ENCODE results near the gene ITGB4.

DNA sequence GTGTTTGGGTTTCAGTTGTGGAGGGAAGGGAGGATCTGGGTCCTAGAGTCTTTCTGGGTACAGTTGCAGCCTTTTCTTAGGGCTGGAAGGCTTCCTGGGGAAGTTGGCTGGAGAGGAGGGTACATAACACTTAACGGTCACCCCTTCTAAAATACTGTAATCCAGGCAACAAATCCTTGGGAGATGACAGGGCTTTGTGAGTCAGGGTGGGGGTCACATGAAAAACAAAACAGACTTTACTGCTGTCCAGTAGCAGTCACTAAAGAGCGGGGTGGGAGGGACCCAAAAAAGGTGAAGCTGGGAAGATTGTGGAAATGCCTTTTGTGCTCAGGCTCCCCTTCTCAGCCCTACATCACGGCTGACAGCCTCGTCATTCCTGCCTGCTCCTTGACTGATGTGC lies 47.8 kb upstream of the ITGB4 start:
- TF ChIP-seq, protein P1, sequence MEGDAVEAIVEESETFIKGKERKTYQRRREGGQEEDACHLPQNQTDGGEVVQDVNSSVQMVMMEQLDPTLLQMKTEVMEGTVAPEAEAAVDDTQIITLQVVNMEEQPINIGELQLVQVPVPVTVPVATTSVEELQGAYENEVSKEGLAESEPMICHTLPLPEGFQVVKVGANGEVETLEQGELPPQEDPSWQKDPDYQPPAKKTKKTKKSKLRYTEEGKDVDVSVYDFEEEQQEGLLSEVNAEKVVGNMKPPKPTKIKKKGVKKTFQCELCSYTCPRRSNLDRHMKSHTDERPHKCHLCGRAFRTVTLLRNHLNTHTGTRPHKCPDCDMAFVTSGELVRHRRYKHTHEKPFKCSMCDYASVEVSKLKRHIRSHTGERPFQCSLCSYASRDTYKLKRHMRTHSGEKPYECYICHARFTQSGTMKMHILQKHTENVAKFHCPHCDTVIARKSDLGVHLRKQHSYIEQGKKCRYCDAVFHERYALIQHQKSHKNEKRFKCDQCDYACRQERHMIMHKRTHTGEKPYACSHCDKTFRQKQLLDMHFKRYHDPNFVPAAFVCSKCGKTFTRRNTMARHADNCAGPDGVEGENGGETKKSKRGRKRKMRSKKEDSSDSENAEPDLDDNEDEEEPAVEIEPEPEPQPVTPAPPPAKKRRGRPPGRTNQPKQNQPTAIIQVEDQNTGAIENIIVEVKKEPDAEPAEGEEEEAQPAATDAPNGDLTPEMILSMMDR (IDR thresholded peaks at IDR 0.05; ENCODE audit: extremely low read depth in 1 of 2, insufficient read depth in 1 of 2, low read depth in 1 of 2, low read length in 2 of 2): no peak
- TF ChIP-seq POLR2A (IDR thresholded peaks at IDR 0.05; ENCODE audit: low read depth, low read length) (no peak), EZH2 (IDR thresholded peaks at IDR 0.05; ENCODE audit: borderline replicate concordance, low read depth, low read length, severe bottlenecking) (no peak), JUN (IDR thresholded peaks at IDR 0.05; ENCODE audit: borderline replicate concordance, insufficient read depth, insufficient read length, low read depth) (no peak), POLR2AphosphoS5 (IDR thresholded peaks at IDR 0.05; ENCODE audit: insufficient read depth, low read depth, low read length) (no peak)
